PFSK-1 (cell line): ENCODE results near the gene PARP15.

Source experiments
- FOXP2 ChIP-seq: optimal IDR thresholded peaks from 2 replicates; pipeline ENCODE3; 2011; ENCODE audit warnings: borderline replicate concordance, control low read depth, inconsistent platforms; ENCODE audit not compliant: insufficient read depth; ENCODE audit errors: extremely low read length, extremely low read depth
- POLR2AphosphoS5 ChIP-seq: IDR thresholded peaks from 2 replicates; pipeline ENCODE4 v1.6.1; 2012; ENCODE audit warnings: low read depth, mild to moderate bottlenecking, control low read depth, low read length, moderate library complexity
- SIN3A ChIP-seq: IDR thresholded peaks from 2 replicates; pipeline ENCODE4 v1.6.1; 2012; ENCODE audit warnings: mild to moderate bottlenecking, low read length, moderate library complexity, borderline replicate concordance; ENCODE audit not compliant: insufficient read depth
- TAF1 ChIP-seq: IDR thresholded peaks from 2 replicates; pipeline ENCODE4 v1.6.1; 2012; ENCODE audit warnings: low read length, control low read depth, borderline replicate concordance; ENCODE audit not compliant: insufficient read depth
- TF ChIP-seq, protein P1 (sequence below), 2 experiments: IDR thresholded peaks; 2 replicates each; pipeline versions ENCODE4 v1.6.1 to v1.8.0; 2011 to 2012; ENCODE audit warnings: low read depth in 2 of 2, low read length in 2 of 2, control low read depth in 1 of 2, inconsistent platforms in 1 of 2, mild to moderate bottlenecking in 1 of 2, moderate library complexity in 1 of 2; ENCODE audit not compliant: insufficient read depth in 1 of 2

PARP15 gene

GRCh38 chr3:122629763-122630162, 52.3 kb downstream of the PARP15 start:
- TF ChIP-seq POLR2AphosphoS5, result no peak
- TF ChIP-seq, protein P1, sequence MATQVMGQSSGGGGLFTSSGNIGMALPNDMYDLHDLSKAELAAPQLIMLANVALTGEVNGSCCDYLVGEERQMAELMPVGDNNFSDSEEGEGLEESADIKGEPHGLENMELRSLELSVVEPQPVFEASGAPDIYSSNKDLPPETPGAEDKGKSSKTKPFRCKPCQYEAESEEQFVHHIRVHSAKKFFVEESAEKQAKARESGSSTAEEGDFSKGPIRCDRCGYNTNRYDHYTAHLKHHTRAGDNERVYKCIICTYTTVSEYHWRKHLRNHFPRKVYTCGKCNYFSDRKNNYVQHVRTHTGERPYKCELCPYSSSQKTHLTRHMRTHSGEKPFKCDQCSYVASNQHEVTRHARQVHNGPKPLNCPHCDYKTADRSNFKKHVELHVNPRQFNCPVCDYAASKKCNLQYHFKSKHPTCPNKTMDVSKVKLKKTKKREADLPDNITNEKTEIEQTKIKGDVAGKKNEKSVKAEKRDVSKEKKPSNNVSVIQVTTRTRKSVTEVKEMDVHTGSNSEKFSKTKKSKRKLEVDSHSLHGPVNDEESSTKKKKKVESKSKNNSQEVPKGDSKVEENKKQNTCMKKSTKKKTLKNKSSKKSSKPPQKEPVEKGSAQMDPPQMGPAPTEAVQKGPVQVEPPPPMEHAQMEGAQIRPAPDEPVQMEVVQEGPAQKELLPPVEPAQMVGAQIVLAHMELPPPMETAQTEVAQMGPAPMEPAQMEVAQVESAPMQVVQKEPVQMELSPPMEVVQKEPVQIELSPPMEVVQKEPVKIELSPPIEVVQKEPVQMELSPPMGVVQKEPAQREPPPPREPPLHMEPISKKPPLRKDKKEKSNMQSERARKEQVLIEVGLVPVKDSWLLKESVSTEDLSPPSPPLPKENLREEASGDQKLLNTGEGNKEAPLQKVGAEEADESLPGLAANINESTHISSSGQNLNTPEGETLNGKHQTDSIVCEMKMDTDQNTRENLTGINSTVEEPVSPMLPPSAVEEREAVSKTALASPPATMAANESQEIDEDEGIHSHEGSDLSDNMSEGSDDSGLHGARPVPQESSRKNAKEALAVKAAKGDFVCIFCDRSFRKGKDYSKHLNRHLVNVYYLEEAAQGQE (IDR thresholded peaks at IDR 0.05; ENCODE audit: insufficient read depth in 1 of 2, low read depth in 2 of 2, low read length in 2 of 2), result no peak
- no peak for TF ChIP-seq FOXP2
- no peak for TF ChIP-seq SIN3A
- no peak for TF ChIP-seq TAF1

DNA sequence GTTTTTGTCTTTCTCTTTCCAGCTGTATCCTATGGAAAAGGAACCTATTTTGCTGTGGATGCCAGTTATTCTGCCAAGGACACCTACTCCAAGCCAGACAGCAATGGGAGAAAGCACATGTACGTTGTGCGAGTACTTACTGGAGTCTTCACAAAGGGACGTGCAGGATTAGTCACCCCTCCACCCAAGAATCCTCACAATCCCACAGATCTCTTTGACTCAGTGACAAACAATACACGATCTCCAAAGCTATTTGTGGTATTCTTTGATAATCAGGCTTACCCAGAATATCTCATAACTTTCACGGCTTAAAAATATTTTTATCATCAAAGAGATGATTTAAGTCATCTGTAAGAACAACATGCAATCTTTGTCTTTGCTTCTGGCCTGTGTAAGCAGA, 58.3 kb downstream of the PARP15 start:
- TF ChIP-seq SIN3A, result no peak
- TF ChIP-seq FOXP2, result no peak
- TF ChIP-seq, protein P1 (IDR thresholded peaks at IDR 0.05; ENCODE audit: insufficient read depth in 1 of 2, low read depth in 2 of 2, low read length in 2 of 2), result no peak
- TF ChIP-seq POLR2AphosphoS5, result no peak
- TF ChIP-seq TAF1, result no peak

GRCh38 chr3:122636697-122637096, 59.2 kb downstream of the PARP15 start:
- TF ChIP-seq POLR2AphosphoS5 (no peak), TAF1 (no peak), FOXP2 (no peak), SIN3A (no peak)
- TF ChIP-seq, protein P1 (IDR thresholded peaks at IDR 0.05; ENCODE audit: insufficient read depth in 1 of 2, low read depth in 2 of 2, low read length in 2 of 2), result no peak

DNA sequence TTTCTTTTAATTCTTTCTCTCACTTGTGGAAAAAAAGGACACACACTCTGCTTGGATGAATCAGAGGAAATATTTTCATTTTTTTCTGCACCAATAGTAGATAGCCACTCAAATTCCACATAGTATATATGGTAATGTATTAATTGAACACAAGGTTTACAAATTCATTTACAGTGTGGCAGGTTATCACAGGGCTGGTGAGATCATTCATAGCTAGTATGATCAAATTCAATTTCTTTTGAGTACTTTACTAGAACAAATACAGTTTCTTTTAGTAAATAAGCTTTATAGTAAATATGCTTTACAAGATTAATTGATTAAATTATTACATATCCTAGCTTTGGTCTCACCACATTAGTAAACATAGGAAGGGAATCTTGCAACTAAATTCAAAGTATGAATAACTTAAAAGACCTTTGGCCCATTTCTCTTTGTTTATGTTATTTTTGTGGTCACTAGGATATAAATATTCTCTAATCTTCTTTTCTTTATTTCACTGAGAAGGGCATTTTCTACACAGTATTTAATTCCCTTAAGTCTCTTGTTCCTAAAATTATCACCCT, 63.1 kb downstream of the PARP15 start:
- TF ChIP-seq FOXP2 (no peak), POLR2AphosphoS5 (no peak), SIN3A (no peak), TAF1 (no peak)
- TF ChIP-seq, protein P1 (IDR thresholded peaks at IDR 0.05; ENCODE audit: insufficient read depth in 1 of 2, low read depth in 2 of 2, low read length in 2 of 2), result no peak

DNA sequence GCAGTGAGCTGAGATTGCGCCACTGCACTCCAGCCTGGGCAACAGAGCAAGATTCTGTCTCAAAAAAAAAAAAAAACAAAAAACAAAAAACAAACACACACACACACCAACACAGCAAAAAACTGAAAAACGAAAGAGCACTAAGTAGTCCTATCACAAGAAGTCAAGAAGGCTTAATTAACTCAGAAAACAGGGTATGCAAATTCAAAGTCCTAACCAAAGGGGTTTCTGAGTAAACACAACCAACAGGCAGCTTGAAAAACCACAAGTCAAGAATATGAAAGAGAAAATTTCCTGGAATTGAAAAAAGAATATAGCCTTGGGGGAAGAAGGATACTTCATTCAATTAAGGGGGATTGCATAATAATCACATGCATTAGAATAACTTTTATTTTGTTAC, 65.5 kb downstream of the PARP15 start:
- TF ChIP-seq FOXP2, result no peak
- TF ChIP-seq, protein P1 (IDR thresholded peaks at IDR 0.05; ENCODE audit: insufficient read depth in 1 of 2, low read depth in 2 of 2, low read length in 2 of 2), result no peak
- TF ChIP-seq POLR2AphosphoS5, result no peak
- no peak for TF ChIP-seq TAF1
- no peak for TF ChIP-seq SIN3A
